ENCODE measurements around the gene PSKH1.
A peak's percentile ranks its signal among the peaks of the same experiment; 100 is the strongest.

Gene PSKH1

GRCh38 chr16:67868290-67868689 is 24.8 kb upstream of the PSKH1 start:
- DNase-seq (ENCODE audit: low spot score): no peak

GRCh38 chr16:67869653-67870052 is 23.4 kb upstream of the PSKH1 start:
- no peak for DNase-seq (ENCODE audit: low spot score)

DNA sequence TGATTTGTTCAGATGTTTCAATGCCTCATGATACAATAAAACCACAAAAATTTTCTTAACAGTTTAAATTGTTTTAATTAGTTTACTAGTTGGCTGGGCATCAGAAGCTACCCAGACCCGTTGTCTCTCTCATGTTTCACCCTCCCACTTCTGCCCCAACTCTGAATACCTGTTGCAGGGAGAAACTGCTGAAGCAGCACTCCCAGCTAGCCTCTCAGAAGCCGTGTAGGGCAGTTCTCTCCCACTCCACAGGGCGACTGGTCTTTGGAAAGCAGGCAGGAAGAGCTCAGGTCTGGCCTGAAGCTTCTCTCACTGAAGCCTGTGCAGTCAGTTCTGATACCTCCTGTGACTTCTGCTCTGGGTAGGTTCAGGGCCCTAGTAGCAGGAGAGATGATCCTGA is 21.8 kb upstream of the PSKH1 start:
- DNase-seq (ENCODE audit: low spot score): no peak

GRCh38 chr16:67872131-67872630 is 20.9 kb upstream of the PSKH1 start:
- no peak for DNase-seq (ENCODE audit: low spot score)

- DNase-seq (ENCODE audit: low spot score): peak; percentile 90
Observed at GRCh38 chr16:67872631-67873434, 20.2 kb upstream of the PSKH1 start, which contains the start of gene EDC4. EDC4 (plus strand) TSS chr16:67873052; CDS start chr16:67873262, 210 bp downstream.

DNA sequence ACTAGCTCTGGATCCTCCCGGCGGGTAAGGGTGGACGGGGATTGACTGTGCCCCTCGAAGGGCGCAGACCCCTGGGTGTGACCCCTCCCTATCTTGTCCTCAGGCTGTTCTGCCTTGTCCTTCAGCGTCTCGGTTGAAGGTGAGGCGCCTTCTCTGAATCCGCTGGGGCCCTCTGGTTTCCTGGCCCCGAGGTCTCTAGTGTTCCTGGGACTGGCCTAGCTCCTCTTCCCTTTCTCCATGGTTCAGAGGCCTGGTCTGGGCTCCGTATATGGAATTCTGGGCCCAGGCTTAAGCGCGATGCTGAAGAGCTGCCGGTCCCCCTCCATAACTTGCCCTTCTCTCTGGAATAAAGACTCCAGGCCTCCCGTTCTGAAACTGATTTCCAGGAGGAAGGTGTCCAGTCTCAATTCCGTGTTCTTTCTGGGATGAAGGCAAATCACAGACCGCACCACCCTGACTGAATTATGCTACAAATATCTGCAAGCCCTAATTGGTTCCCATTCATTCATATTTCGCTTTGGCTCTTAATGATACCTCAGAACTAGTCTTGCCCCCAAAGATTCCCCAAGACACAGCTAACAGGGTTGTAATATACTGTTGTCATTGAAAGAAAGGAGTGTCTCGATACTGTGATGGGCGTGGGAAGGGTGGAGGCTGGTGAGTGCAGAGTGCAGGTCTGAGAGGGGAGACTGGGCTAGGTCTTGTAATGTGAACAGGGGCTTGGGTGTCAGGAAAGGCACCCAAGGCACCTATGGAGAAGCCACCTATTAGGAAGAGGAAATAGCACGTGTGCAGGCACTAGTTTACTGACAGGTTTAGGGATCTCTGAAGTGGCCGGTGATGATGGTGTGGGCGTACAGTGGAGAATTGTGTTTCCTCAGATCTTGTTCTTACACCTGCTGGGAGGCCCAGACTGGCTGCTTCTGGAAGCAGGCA is 19.4 kb upstream of the PSKH1 start:
- no peak for DNase-seq (ENCODE audit: low spot score)

GRCh38 chr16:67874372-67874771 is 18.7 kb upstream of the PSKH1 start:
- DNase-seq (ENCODE audit: low spot score): no peak

DNA sequence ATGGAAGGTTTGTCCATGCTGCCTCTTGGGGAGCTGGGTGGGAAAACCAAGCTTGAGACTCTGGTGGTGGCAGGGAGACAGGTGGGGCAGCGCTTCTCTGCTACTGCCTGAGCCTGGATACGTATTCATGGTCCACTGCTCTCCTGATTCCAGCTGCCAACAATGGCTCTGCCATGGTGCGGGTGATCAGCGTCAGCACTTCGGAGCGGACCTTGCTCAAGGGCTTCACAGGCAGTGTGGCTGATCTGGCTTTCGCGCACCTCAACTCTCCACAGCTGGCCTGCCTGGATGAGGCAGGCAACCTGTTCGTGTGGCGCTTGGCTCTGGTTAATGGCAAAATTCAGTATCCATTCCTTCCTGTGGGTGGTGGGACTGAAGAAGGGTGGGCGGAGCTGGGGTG is 16.0 kb upstream of the PSKH1 start:
- DNase-seq (ENCODE audit: low spot score): no peak

DNA sequence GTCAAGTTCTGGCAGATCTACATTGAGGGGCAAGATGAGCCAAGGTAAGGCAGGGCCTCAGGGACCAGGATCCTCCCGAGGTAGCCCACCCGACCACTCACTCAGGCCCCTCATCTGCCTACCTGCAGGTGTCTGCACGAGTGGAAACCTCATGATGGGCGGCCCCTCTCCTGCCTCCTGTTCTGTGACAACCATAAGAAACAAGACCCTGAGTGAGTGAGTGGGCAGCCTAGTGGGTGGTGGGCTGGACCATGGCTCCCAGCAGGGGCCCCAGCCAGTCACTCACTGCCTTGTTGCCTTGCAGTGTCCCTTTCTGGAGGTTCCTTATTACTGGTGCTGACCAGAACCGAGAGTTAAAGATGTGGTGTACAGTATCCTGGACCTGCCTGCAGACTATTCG is 14.8 kb upstream of the PSKH1 start:
- no peak for DNase-seq (ENCODE audit: low spot score)

GRCh38 chr16:67878846-67879245 is 14.2 kb upstream of the PSKH1 start:
- no peak for DNase-seq (ENCODE audit: low spot score)

GRCh38 chr16:67879462-67879861 is 13.6 kb upstream of the PSKH1 start:
- no peak for DNase-seq (ENCODE audit: low spot score)

GRCh38 chr16:67879936-67880335 is 13.1 kb upstream of the PSKH1 start:
- no peak for DNase-seq (ENCODE audit: low spot score)

DNA sequence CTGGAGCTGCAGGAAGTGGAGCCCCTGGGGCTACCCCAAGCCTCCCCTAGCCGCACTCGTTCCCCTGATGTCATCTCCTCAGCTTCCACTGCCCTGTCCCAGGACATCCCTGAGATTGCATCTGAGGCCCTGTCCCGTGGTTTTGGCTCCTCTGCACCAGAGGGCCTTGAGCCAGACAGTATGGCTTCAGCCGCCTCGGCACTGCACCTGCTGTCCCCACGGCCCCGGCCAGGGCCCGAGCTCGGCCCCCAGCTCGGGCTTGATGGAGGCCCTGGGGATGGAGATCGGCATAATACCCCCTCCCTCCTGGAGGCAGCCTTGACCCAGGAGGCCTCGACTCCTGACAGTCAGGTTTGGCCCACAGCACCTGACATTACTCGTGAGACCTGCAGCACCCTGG is 12.5 kb upstream of the PSKH1 start:
- DNase-seq (ENCODE audit: low spot score): no peak

GRCh38 chr16:67881621-67882161 is 11.4 kb upstream of the PSKH1 start:
- no peak for DNase-seq (ENCODE audit: low spot score)

DNA sequence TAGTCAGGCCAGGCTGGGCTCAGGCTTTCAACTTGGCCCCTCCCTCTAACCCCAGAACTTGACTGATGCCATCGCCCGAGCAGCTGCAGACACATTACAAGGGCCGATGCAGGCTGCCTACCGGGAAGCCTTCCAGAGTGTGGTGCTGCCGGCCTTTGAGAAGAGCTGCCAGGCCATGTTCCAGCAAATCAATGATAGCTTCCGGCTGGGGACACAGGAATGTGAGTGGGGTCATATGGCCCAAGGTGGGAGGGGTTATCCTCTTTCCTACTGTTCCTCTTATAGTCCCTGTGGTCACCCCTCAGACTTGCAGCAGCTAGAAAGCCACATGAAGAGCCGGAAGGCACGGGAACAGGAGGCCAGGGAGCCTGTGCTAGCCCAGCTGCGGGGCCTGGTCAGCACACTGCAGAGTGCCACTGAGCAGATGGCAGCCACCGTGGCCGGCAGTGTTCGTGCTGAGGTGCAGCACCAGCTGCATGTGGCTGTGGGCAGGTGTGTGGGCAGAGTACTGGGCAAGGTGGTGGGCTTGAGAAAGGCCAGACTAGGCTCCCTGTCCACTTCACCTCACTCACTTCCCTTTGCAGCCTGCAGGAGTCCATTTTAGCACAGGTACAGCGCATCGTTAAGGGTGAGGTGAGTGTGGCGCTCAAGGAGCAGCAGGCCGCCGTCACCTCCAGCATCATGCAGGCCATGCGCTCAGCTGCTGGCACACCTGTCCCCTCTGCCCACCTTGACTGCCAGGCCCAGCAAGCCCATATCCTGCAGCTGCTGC is 10.5 kb upstream of the PSKH1 start:
- no peak for DNase-seq (ENCODE audit: low spot score)

DNA sequence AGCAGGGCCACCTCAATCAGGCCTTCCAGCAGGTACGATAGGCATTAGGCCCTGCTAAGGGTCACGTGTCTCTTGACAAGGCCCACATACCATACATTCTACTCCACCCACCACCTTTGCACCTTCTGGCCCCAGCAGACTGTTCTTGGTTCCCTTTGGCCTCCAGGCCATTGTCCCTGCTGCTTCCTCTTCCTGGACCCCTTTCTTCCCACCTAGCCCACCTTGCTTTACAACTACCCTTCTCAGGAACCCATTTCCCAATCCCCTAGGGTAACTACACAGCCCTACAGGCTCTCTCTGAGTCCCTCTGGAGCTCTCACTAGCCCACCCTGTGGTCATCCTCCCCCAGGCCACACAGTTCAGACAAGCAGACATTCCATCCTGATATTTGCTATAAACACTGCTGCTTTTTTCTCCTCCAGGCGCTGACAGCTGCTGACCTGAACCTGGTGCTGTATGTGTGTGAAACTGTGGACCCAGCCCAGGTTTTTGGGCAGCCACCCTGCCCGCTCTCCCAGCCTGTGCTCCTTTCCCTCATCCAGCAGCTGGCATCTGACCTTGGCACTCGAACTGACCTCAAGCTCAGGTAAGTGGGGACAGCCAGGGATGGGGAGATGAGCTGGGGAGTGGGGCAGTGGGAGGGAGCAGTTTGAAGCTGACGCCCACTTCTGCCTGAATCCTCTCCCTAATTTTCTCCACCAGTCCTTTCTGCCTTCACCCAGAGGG is 9.7 kb upstream of the PSKH1 start:
- DNase-seq (ENCODE audit: low spot score): no peak

DNA sequence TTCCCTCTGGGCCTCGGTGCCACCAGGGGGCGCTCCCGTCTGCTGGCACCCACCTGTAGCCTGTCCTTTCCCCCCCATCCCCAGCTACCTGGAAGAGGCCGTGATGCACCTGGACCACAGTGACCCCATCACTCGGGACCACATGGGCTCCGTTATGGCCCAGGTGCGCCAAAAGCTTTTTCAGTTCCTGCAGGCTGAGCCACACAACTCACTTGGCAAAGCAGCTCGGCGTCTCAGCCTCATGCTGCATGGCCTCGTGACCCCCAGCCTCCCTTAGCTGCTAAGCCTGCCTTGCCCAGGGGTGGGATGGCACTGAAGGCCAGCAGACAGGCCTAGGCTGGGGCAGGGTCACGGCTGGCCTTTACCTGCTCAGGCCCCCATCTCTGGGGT is 9.2 kb upstream of the PSKH1 start:
- peak; percentile 85 for DNase-seq (ENCODE audit: low spot score)

DNA sequence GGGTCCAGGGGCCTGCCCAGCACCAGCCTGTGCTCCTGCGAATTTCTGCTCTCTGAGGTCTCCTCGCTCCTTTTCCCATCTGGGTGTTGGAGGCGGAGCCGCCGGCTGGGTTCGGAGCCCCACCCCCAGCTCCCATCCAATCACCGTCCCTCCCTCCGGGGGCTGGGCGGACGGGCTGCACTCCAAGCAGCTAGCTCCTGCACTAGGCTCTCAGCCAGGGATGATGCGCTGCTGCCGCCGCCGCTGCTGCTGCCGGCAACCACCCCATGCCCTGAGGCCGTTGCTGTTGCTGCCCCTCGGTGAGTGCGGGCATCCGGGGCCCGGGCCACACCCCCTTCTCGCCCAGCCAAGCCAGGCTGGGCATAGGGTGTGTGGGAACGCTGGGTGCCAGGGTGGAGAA is 8.4 kb upstream of the PSKH1 start, which contains the start of gene NRN1L:
NRN1L (plus strand) TSS at position 202 of the 400 bp plus-strand sequence; CDS start at position 221, 19 bp downstream.
- no peak for DNase-seq (ENCODE audit: low spot score)

DNA sequence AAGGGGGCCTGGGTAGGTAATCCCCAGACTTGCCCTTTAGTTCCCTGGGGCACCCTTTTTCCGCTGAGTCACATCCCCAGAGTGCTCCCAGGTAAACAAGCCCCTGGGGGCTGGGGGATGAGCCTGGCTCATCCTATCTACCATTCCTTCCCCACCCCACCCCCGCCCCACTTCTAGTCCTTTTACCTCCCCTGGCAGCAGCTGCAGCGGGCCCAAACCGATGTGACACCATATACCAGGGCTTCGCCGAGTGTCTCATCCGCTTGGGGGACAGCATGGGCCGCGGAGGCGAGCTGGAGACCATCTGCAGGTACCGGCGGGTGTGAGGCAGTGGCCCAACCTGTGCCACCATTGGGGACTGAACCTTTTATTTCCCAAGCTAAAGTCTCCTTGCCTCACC is 7.5 kb upstream of the PSKH1 start:
- DNase-seq (ENCODE audit: low spot score): no peak

GRCh38 chr16:67885976-67886375 is 7.1 kb upstream of the PSKH1 start:
- no peak for DNase-seq (ENCODE audit: low spot score)

DNA sequence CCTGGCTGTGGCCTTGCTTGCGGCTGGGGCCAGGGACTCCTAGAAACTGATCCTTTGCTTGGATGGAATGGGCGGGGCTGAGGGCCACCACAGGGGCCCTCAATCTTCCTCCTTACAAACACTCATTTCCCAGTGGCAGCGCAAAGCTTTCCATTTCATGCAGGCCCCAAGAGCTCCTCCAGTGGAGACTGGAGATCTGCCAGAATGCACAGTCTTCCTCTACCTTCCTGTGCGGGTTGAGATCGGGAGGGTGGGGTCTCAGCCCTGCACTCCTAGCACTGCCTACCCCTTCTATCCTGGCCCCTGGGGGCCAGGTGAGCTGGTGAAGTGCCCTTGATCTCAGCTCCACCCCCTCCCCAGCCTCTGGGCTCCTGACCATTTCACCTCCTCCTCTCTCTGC is 6.7 kb upstream of the PSKH1 start:
- no peak for DNase-seq (ENCODE audit: low spot score)
